Stimulated activated CD8-positive, alpha-beta memory T cell treated with anti-CD3 and anti-CD28 coated beads, Interleukin-4, amount 100 ng/mL, for 48 hours (primary cell): ENCODE data around the gene EIF2A.
"Not testable (repeated sequence)": the region's sequence is repeated elsewhere in the genome, so short reads cannot be mapped to it uniquely, and the experiment has no call there.

Experiments
- DNase-seq: peaks from one replicate; pipeline ENCODE4 v3.0.0-alpha.2; 2020

Gene EIF2A

DNA sequence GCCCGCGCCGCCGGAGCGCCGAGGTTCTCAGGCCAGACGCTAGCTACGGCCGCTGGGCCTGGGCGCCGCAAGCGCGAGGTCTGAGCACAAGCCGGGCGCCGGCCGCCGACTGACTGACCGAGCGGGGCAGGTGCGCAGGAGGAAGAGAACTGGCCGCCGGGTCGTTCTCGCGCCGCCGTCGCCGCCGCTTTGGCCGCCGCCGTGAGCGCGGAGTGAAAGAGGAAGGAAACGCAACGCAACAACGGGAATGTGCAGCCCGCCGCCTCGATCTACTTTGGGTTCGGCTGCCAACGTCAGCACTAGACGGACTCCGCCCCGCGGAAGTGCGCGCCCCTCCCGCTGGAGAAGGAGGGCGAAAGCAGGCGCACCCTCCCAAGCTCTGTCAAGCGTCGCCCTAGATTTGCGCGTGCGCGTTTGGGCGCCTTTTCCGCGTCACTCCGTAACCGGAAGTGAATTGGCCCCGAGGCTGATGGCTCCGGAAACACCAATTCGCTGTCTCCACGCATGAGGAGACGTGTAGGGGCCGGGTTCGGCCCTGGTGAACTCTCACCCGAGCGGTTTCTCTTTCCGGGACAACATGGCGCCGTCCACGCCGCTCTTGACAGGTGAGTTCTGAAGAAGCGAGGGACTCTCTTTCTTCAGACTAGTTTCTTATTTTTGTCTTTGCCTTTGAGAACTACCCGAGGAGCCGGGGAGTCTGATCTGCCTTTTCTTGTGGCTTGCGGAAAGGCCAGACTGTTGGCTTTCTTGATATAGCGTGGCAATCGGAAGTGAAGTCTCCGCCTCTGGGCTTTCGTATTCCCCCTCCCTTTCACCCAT lies at the start of gene EIF2A, which contains the start of gene SERP1:
EIF2A (plus strand) TSS at position 562 of the 819 bp plus-strand sequence; CDS start at position 578, 16 bp downstream.
SERP1 (minus strand) TSS at position 271 of the 819 bp plus-strand sequence. CDS start 361 bp downstream, outside the sequence.
- DNase-seq: peak; percentile 99

DNA sequence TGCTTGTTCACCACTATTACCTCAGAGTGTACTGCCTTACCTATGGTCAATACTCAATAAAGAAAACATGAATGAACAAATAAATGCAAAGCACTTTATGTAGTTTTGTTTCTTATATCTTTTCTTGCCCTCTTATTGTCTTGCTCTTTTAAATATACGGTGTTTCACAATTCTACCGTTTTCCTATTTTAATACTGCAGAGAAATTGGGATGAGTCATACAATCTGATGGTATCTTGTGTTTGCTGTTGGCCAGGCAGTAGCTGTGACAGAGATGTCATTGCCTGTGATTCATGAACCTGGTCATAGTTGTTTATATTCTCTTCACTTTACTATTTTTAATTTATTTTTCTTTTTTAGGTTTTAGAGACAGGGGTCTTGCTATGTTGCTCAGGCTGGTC lies 48.6 kb upstream of the EIF2A start:
- DNase-seq: no peak

DNA sequence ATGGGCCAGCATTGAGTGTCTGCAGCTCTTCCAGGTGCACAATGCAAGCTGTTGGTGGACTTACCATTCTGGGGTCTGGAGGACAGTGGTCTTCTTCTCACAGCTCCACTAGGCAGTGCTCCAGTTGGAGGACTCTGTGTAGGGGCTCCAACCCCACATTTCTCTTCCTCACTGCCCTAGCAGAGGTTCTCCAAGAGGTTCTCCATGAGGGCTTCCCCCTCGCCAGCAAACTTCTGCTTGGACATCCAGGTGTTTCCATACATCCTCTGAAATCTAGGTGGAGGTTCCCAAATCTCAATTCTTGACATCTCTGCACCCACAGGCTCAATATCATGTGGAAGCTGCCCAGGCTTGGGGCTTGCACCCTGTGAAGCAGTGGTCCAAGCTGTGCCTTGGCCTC lies 45.6 kb upstream of the EIF2A start:
- DNase-seq: not testable (repeated sequence)

DNA sequence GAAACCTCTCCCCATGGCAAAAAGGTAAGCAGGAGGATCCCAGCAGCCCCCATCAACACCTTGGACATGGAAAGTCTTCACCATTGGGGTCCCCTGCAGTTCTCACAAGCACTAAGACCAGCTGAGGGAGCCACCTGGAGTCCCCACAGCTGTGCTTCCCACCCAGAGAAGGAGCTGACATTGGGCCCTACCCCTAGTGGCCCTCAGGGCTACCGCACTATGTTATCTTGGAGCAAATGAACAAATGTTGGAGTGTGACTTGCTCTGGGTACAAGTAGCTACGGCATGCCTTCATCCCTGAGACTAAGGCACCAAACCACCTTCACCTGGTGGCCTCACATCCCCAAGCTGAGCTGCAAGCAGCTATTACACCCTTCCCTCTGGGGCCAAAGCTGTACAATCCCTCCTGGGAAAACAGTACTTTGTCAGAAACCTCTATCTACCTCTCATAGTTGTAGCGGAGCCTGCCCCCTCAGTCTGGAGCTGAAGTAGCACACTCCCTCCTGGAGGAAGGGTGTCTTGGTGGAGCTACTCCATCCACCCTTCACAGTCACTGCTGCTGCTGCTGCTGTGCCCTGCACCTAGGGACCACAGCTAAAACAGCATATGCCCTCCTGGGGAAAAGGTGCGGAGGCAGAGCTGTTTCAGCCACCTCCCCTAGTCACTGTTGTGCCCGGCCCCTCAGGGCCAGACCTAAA lies 43.0 kb upstream of the EIF2A start:
- DNase-seq: no peak

DNA sequence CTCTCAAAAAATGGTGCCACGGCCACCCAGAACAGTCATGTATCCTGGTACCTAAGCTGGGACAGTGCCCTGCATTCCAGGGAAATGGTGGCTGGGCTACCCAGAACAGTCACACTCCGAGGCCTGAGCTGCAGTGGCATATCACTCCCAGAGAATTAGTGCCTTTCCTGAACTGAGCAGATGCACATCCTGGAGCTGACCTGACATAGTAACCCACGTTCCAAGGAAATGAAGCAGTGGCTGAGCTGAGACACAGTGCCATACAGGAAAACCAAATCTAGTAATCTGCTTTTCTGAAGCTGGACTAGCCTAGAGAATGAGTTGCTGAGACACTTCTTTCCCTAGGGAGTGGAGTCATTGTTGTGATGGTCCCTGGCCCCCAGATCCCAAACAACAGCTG lies 42.1 kb upstream of the EIF2A start:
- no peak for DNase-seq

DNA sequence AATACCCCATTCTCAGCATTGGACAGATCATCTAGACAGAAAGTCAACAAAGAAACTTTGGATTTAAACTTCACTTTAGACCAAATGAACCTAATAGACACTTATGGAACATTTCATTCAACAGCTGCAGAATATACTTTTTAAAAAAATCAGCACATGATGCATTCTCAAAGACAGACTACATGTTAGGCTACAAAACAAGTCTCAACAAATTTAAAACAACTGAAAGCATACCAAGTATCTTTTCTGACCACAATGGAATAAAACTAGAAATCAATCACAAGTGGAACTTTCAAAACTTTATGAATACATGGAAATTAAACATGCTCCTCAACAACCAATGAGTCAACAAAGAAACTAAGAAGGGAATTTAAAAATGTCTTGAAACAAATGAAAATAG lies 38.2 kb upstream of the EIF2A start:
- DNase-seq: no peak

DNA sequence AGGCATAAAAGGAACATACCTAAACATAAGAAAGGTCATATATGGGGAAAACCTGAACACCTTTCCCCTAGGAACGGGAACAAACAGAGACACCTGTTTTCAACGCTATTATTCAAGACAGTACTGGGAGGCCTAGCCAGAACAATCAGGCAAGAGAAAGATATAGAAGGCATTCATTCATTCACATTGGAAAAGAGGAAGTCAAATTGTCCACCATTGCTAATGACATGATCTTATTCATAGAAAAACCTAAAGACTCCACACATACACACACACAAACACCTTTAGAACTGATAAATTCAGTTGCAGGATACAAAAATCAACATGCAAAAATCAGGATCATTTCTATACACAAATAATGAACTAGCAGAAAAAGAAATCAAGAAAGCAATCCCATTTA lies 36.8 kb upstream of the EIF2A start:
- no peak for DNase-seq

DNA sequence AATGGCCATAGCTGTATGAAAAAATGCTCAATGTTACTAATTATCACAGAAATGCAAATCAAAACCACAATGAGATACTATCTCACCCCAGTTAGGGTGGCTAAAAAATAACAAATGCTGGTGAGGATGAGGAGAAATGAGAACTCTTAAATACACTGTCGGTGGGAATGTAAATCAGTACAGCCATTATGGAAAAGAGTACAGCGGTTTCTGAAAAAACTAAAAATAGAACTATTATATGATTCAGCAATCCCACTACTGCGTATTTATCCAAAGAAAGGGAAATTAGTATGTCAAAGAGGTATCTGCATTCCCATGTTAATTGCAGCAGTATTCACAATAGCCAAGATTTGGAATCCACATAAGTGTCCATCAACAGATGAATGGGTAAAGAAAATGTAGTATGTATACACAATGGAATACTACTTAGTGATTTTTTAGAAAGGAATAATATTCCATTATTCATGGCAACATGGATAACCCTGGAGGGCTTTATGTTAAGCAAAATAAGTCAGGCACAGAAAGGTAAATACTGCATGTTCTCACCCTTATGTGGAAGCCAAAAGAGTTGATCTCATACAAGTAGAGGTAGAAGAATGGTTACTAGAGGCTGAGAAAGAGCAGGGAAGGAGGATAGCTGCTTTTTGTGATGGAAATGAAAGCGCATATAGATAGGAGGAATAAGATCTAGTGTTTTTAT lies 35.3 kb upstream of the EIF2A start:
- DNase-seq: no peak

DNA sequence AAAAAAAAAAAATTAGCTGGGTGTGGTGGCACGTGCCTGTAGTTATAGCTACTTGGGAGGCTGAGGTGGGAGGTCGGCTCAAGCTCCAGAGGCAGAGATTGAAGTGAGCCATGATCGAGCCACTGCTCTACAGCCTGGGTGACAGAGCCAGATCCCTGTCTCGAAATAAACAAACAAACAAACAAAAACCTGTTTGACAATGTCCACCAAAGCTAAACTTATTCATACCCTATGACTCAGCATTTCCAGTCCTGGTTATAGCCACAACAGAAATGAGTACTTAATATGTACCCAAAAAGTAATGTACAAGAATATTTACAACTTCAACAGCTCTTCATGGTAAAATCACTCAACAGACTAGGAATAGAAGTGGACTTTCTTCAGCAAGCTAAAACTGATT lies 31.4 kb upstream of the EIF2A start:
- no peak for DNase-seq

DNA sequence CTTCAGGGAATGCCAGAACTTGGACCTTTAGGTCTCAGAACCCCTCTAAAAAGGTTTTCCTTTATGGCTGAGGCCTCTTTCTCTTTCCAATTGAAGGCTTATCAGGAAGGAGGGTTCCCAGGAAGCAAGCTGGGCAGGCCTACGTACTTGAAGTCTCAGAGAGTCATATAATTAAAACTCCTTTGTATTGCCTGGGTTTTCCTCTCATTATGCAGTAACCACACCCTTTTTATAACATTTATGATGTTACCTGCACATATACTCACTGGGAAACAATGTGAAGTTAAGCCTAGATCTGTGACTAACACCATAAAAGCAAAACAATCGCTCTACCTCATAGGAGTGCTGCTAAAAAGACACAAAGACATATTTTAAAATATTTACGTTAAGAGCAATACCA lies 27.6 kb upstream of the EIF2A start:
- DNase-seq: no peak

DNA sequence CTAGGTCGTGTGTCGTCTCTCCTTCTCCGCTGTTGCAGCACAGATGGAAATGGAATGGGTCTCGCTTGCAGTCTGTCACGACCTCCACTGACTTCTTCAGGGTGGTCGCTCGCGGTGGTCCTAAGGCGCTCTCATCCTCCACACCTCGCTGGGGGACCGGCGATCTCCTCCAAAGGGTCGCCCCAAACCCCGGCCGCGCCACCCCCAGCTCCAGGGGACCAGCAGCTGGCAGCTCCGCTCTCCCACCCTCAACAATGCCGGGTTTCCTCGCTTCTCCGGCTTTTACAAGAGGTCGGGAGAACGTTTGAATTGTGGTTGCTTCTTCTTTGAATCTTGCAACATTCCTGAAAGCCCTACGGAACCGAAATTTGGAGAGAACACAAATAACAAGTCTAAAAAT lies 26.2 kb upstream of the EIF2A start:
- no peak for DNase-seq

DNA sequence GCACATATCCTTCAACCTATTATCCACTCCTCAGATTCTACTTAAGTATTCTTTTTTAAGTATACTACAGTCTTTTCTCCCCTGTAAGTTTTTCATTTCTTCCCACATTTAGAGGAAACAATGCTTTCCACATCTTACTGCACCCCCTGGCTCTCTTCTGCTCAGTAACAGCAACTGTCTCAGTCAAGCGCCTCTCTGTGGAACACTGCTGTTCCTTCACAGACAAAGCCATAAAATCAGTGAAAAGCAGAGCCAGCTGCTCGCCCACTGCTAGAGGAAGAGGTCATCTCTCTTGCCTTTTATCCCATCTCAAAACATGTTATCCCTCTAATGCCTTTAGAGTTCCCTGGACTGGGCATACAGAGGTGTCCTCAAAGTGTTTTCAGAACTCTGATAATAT lies 25.1 kb upstream of the EIF2A start:
- no peak for DNase-seq

DNA sequence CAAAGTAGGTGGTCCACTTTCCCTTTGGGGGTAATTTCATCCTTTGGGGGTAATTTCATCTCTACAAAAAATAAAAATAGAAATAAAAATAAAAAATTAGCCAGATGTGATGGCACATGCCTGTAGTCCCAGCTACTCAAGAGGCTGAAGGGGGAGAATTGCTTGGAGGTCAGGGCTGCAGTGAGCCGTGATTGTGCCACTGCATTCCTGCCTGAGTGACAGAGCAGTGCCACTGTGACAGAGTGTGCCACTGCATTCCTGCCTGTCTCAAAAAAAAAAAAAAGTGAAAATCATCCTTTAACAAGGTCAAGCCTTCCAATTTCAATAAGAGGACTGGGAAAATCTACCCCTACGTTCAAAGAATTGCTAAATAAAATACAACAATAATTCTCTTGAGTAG lies 23.0 kb upstream of the EIF2A start:
- no peak for DNase-seq

DNA sequence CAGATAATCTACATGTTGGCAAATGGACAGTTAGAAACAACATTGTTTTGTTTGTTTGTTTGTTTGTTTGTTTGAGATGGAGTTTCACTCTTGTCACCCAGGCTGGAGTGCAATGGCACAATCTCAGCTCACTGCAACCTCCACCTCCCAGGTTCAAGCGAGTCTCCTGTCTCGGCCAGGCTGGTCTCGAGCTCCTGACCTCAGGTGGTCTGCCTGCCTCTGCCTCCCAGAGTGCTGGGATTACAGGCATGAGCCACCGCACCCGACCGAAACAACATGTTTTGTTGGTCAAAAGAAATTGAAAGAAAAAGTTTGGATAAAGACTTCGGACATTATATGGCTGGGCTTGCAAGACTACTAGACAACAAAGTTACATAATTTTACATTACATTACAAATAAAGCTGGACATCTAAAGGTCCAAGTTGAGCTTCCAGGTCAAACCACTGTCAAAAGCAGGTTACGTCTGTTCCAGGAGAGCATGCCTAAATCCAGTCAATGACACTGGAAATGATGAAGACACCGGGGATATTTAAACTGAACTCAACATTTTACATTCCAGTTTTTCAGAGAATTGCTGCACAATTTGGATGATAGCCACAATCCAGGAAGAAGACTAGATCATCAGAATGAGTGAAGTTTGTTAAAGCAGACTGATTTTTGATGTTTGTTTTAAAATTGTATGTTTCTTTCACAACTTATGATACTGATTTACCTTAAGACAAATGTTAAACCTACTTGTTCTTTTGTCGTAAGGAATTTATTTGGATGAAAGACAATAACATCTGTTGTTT lies 18.9 kb upstream of the EIF2A start:
- no peak for DNase-seq

DNA sequence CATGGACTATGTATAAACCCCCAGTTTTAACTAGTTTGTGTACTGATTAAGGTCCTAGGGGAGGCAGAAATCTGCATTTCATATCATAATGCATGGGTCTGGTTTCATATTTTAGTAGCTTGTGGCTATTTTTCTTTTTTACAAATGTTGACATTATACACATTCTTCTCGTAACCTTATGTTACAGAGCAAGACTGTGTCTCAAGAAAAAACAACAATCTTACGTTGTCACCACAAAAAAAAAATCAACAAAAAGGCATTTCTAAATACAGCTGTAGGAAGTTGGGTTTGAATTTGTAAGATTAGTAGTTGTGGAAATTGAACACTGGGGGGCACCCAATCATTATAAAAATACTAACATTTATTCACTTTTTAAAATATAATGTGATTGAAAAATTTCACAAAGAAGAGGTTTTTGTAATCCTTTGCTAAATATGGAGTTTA lies 18.2 kb upstream of the EIF2A start:
- no peak for DNase-seq

DNA sequence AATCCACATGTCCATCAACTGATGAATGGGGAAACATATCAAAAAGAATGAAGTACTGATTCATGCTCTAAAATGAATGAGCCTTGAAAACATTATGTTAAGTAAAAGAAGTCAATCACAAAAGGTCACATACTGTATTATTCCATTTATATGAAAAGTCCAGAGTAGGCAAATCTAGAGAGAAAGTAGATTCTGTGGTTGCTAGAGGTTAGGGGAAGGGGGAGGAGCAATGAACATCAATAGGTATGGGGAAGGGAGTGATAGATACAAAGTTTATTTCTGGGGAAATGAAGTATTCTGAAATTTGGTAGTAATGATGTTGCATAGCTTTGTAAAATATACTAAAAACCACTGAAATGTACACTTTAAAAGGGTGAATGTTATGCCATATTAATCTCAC lies 14.8 kb upstream of the EIF2A start:
- DNase-seq: no peak

DNA sequence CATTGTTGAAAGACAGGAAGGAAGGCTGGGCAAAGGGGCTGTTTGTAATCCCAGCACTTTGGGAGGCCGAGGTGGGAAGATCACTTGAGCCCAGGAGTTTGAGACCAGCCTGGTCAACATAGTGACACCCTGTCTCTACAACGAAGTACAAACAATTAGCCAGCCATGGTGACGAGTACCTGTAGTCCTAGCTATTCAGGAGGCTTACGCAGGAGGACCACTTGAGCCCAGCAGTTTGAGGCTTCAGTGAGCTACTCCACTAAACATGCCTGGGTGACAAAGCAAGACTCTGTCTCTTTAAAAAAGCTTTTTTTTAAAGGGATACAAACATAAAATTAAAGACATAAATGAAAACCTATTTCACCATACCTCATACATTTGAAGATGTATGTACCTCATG lies 11.4 kb upstream of the EIF2A start:
- no peak for DNase-seq

DNA sequence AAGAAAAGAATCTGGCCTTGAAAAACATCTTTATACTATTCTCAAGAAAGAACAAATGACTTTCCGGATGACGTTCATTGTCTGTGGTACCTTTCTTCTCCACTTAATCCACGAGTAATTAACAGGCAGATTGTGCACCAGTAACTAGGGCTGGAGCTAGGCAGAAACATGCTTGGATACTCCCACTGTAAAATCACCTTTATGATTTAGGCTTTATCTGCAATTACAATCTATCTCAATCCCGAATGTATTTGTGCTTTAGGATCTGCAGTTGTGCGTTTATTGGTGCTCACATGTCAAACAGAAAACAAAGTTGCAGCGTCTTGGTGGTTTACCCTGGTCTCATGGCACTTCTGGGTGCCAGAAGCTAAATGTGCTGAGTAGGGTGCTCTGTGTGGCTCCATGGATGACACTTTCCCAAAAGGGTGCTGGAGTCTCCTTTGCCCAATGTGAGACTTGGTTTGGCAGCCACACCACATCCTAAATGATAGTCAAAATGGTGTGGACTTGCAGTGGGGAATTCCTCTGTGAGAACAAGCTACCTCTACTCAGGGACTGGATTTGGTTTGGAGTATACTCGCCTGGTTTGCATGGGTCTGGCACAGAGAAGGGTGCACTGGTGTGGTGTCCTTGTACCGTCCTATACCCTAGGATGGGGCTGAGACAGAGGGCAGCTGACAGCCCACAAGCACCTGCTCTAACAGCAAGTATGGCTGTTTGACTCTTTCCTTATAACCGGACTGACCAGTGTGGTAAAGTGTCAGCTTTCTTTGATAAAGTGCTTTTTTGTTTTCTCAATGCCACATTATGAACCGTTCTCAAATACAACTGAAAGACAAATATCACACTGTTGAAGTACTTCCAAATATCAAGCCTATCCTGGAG lies 8.0 kb upstream of the EIF2A start:
- no peak for DNase-seq

DNA sequence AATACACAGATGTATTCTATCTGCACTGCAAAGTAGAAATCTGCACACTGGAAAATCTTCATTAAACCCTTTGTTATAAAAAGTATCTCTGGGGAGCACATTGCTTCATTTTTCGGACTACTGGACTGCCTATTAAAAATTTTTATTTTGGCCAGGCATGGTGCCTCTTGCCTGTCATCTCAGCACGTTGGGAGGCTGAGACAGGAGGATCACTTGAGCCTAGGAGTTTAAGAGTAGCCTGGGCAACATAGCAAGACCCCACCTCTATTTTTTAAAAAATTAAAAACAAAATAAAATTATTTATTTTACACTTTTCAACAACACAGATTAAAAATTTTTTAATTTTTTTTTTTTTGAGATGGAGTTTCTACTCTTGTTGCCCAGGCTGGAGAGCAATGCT lies 6.3 kb upstream of the EIF2A start:
- DNase-seq: no peak

DNA sequence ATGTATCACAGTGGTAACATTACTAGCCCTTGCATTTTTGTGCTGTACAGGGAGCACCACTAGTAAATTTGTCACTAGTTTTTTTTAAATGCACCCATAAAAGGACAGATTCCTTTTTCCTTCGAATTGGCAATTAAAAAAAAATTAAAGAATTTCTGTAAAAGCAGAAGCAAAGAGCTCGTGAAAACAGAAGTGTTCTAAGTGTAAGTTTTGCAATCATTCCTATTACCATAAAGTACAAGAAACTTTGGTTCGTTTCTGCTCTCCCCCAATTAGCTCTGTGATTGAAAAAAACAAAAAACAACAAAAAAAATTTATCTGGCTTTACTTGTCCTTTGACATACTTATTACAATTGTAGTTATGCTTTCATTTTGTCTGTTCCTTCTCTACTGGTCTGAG lies 5.6 kb upstream of the EIF2A start:
- DNase-seq: no peak

DNA sequence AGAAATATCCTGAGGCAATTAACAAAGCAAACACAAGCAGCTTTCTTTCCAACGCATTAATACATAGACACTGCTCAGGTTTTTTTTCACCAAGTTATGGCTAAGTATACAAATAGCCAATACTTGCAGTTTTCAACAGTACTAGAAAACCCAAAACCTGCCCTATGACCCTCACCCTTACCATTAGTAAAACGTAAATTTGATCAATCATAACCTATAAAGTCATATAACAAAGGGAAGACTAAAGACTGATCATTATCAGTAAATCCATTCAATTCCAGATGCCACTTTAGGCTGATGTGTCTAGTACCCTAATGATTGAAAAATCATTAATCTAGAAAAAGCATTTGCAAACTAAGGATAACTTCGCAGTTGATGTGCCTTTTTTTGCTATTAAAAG lies 3.5 kb upstream of the EIF2A start:
- no peak for DNase-seq

DNA sequence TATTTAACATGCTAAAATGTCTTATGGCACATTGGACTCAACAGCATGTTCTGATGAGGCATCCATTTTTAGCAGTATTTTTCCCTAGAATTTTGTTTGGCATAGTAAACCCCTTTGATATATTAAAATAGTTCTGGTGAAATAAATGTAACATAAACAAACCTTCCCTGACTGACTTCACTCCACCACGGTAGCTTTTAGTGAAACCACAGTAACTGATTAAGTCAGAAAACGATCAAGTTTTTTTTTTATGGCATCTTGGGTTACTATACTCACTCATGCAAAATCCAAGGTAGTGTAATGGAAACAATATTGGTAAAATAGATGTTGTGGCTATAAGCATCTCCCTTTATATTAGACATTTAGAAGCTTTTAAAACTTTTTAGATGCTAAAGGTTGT lies 3.1 kb upstream of the EIF2A start:
- no peak for DNase-seq
